ENCODE measurements around the gene RAB14. TPM values are rescaled to one million over a fixed set of nuclear protein-coding genes. Genes with fewer than 3 reads are reported as not detected.
"Not testable (repeated sequence)": the region's sequence is repeated elsewhere in the genome, so short reads cannot be mapped to it uniquely, and the experiment has no call there.

The RAB14 gene
- total RNA-seq, 1 donor from 2014 or later = 54.9 TPM

DNA sequence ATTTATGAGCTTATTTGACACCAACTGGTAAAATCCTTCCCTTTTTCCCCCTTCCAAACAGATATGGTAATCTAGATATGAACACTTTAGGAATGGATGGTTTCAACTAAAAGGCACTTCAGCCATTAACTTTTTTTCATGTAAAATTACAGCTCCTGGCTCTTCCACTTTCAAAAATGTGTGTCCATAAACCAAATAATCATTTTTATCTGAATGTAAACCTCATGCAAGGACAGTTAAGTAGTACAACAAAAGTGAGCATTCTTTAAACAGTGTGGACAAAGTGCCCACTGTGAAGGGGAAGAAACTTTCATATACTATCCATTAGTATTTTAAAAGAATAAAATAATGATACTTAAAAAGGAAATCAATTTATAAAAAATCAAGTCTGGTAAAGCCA, 17.2 kb downstream of the RAB14 start:
- no peak for DNase-seq (ENCODE audit: low spot score in 2 of 2, unreplicated experiment in 2 of 2)
- H3K4me3 Mint-ChIP-seq = no peak overlapping the region
- TF ChIP-seq CTCF (IDR thresholded peaks at IDR 0.05; ENCODE audit: unreplicated experiment) = no peak
- H3K9me3 Mint-ChIP-seq = no peaks in the 10 kb centered on the region
- peaks cover 32% of the 10 kb centered on the region for H3K36me3 Mint-ChIP-seq
- peak overlapping the region; percentile 91 for H3K27ac Mint-ChIP-seq
- H3K27me3 Mint-ChIP-seq (ENCODE audit: low read depth) = no peaks in the 10 kb centered on the region
- peaks cover 30% of the 10 kb centered on the region for H3K4me1 Mint-ChIP-seq

- no peak for DNase-seq (ENCODE audit: low spot score in 2 of 2, unreplicated experiment in 2 of 2)
- peaks cover 28% of the 10 kb centered on the region for H3K4me1 Mint-ChIP-seq
- peaks cover 32% of the 10 kb centered on the region for H3K36me3 Mint-ChIP-seq
- no peaks in the 10 kb centered on the region for H3K9me3 Mint-ChIP-seq
- H3K27me3 Mint-ChIP-seq (ENCODE audit: low read depth) = no peaks in the 10 kb centered on the region
- peak overlapping the region; percentile 91 for H3K27ac Mint-ChIP-seq
- no peak overlapping the region for H3K4me3 Mint-ChIP-seq
- no peak for TF ChIP-seq CTCF (IDR thresholded peaks at IDR 0.05; ENCODE audit: unreplicated experiment)
Measured at GRCh38 chr9:121183666-121184423, 17.8 kb downstream of the RAB14 start.

DNA sequence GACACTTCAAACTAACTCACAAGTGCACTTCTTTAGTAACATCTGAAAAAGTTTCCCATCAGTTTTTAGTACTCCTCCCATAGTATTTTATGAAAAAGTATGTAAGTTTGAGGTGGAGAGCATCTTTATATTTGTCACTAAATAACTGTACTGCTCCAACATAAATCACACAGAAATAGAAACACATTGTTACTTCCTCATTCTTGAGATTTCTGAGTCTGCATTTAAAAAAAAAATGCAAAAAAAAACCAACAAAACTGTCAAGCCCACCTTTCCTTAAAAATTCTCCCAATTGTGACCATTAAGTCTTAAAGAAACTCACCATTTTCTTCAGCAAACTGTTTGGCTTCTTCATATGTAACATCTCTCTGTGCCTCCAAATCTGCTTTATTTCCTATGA, 18.7 kb downstream of the RAB14 start:
- H3K27ac Mint-ChIP-seq = peak overlapping the region; percentile 91
- H3K36me3 Mint-ChIP-seq = peaks cover 38% of the 10 kb centered on the region
- no peak for TF ChIP-seq CTCF (IDR thresholded peaks at IDR 0.05; ENCODE audit: unreplicated experiment)
- no peaks in the 10 kb centered on the region for H3K27me3 Mint-ChIP-seq (ENCODE audit: low read depth)
- H3K9me3 Mint-ChIP-seq = no peaks in the 10 kb centered on the region
- H3K4me1 Mint-ChIP-seq = peaks cover 25% of the 10 kb centered on the region
- H3K4me3 Mint-ChIP-seq = no peak overlapping the region
- no peak for DNase-seq (ENCODE audit: low spot score in 2 of 2, unreplicated experiment in 2 of 2)

- Mint-ChIP-seq H3K27me3 (ENCODE audit: low read depth) (no peaks in the 10 kb centered on the region), H3K9me3 (no peaks in the 10 kb centered on the region), H3K27ac (no peak overlapping the region), H3K36me3 (peaks cover 38% of the 10 kb centered on the region), H3K4me3 (no peak overlapping the region), H3K4me1 (peaks cover 17% of the 10 kb centered on the region)
- no peak for TF ChIP-seq CTCF (IDR thresholded peaks at IDR 0.05; ENCODE audit: unreplicated experiment)
- DNase-seq (ENCODE audit: low spot score in 2 of 2, unreplicated experiment in 2 of 2) = no peak
Measured at GRCh38 chr9:121182101-121182836, 19.4 kb downstream of the RAB14 start.

DNA sequence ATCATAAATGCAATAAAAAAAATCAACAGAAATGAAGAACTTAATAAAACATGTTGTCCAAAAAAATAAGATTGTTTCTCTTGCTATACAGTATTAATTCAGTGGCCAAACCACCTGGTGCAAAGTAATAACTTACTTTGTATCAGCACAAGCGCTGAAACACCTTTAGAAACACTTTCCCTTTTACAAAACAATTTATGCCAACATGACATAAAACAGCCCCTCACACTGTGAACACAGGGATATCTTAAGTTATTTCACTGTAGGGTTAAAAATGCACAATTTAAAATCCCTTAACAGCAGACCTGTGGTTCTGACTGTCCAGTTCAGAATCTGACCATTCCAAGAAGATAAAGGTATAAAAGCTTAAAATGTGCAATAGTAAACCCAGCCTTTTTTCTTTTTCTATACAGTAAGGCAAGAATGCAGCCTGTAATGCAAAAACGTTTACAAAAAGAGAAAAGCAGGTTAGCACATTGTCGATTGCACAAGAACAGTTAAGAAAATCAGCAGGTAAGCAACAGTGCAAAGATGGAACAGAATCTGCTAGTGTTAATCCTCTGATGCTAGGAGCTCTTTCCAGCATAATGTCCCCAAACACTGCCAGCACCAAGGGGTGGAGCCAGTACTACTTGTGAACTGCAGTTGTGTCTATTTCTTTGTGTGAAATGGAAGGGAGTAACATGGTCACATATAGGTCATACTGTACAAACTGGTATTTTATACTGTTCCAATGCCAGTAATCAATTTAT, 21.6 kb downstream of the RAB14 start:
- no peak overlapping the region for H3K27ac Mint-ChIP-seq
- TF ChIP-seq CTCF (IDR thresholded peaks at IDR 0.05; ENCODE audit: unreplicated experiment) = no peak

DNA sequence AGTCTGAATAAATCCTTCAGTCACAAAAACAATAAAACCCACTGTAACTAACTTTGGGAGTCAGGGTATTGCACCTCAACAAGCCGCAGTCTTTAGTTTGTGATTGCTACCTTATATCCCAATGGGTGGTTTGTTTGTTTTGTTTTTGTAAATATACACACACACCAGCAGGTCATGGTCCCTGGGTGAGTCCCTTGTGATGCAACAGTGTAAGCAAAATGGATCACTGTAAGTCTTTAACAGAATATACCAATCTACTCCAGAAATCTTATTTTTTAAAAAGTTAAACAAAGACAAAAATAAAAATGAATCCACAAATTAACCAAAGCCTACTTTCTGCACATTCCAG, 22.3 kb downstream of the RAB14 start:
- H3K27ac Mint-ChIP-seq; H3K27me3 Mint-ChIP-seq (ENCODE audit: low read depth); H3K9me3 Mint-ChIP-seq; DNase-seq (ENCODE audit: low spot score in 2 of 2, unreplicated experiment in 2 of 2); H3K4me3 Mint-ChIP-seq: not testable (repeated sequence)
- H3K4me1 Mint-ChIP-seq = peaks cover 14% of the 10 kb centered on the region
- H3K36me3 Mint-ChIP-seq = peaks cover 30% of the 10 kb centered on the region

More for the DNA sequence above, 21.6 kb downstream of the RAB14 start:
- Mint-ChIP-seq H3K27me3 (ENCODE audit: low read depth) (no peaks in the 10 kb centered on the region), H3K4me1 (peaks cover 16% of the 10 kb centered on the region), H3K36me3 (peaks cover 28% of the 10 kb centered on the region), H3K4me3 (no peak overlapping the region), H3K9me3 (no peaks in the 10 kb centered on the region)
- DNase-seq (ENCODE audit: low spot score in 2 of 2, unreplicated experiment in 2 of 2) = no peak
